DND-41 (cell line): ENCODE results near the gene AGAP1.

ENCODE experiments used
- ATAC-seq: fragments of 200-7000 bp; cut with Tn5 transposase; 3 replicates; pipeline ENCODE4 v1.9.1; 2021; ENCODE audit warnings: low read depth; ENCODE audit not compliant: insufficient read depth
- DNase-seq: peaks from one replicate; pipeline ENCODE4 v3.0.0-alpha.2; 2020
- H2AFZ ChIP-seq: 2 replicates; pipeline ENCODE4 v1.6.0; 2012; ENCODE audit warnings: low read depth, low read length
- H3K27ac ChIP-seq: 2 replicates; pipeline ENCODE4 v1.5.1; 2012; ENCODE audit warnings: low read length, inconsistent platforms
- H3K27me3 ChIP-seq: fragments of 200-600 bp; sonication (generic); 2 replicates; pipeline ENCODE4 v1.6.0; 2012; ENCODE audit warnings: low read length, mild to moderate bottlenecking, inconsistent platforms; ENCODE audit not compliant: insufficient read depth, poor library complexity
- H3K36me3 ChIP-seq: 2 replicates; pipeline ENCODE4 v1.5.1; 2012; ENCODE audit warnings: low read length, inconsistent platforms; ENCODE audit not compliant: insufficient read depth
- H3K4me1 ChIP-seq: 2 replicates; pipeline ENCODE4 v1.5.1; 2012; ENCODE audit warnings: mild to moderate bottlenecking, low read length; ENCODE audit not compliant: insufficient read depth
- H3K4me2 ChIP-seq: 2 replicates; pipeline ENCODE4 v1.6.0; 2012; ENCODE audit warnings: mild to moderate bottlenecking, moderate library complexity, low read length, inconsistent platforms; ENCODE audit not compliant: insufficient read depth
- H3K4me3 ChIP-seq, 2 experiments: fragments of 200-600 bp in 1 of 2; shearing (Covaris generic) in 1 of 2; 2 replicates each; pipeline ENCODE4 v1.5.1; 2012 to 2016; ENCODE audit warnings: inconsistent platforms in 2 of 2, low read length in 2 of 2, mild to moderate bottlenecking in 2 of 2, low read depth in 1 of 2, moderate library complexity in 1 of 2
- H3K79me2 ChIP-seq: 2 replicates; pipeline ENCODE4 v1.6.0; 2012; ENCODE audit warnings: low read length, inconsistent platforms; ENCODE audit not compliant: insufficient read depth
- H3K9ac ChIP-seq: 2 replicates; pipeline ENCODE4 v1.6.0; 2012; ENCODE audit warnings: low read depth, mild to moderate bottlenecking, inconsistent platforms, low read length, moderate library complexity
- H3K9me3 ChIP-seq: 2 replicates; pipeline ENCODE4 v1.5.1; 2012; ENCODE audit warnings: low read length, moderate library complexity, mild to moderate bottlenecking, inconsistent platforms; ENCODE audit not compliant: insufficient read depth, severe bottlenecking
- H4K20me1 ChIP-seq: 2 replicates; pipeline ENCODE4 v1.6.0; 2012; ENCODE audit warnings: low read length; ENCODE audit not compliant: insufficient read depth
- CTCF ChIP-seq: IDR thresholded peaks from 2 replicates; pipeline ENCODE4 v1.5.1; 2012; ENCODE audit warnings: borderline replicate concordance, low read length, moderate library complexity, mild to moderate bottlenecking; ENCODE audit not compliant: poor library complexity, severe bottlenecking; ENCODE audit errors: extremely low read depth
- EZH2 ChIP-seq: IDR thresholded peaks from 3 replicates; pipeline ENCODE4 v1.6.1; 2012; ENCODE audit warnings: borderline replicate concordance, low read depth, mild to moderate bottlenecking, moderate library complexity, low read length, inconsistent platforms; ENCODE audit not compliant: severe bottlenecking

Gene AGAP1

GRCh38 chr2:235852526-235852920, 358.7 kb downstream of the AGAP1 start:
- H3K27ac ChIP-seq: no peak overlapping the region
- no peaks in the 10 kb centered on the region for H3K79me2 ChIP-seq
- H3K9ac ChIP-seq: no peak overlapping the region
- H2AFZ ChIP-seq: no peak overlapping the region
- no peaks in the 10 kb centered on the region for H3K36me3 ChIP-seq
- H3K27me3 ChIP-seq: no peaks in the 10 kb centered on the region
- TF ChIP-seq CTCF: no peak
- TF ChIP-seq EZH2: no peak
- no peak for ATAC-seq
- H3K4me3 ChIP-seq: no peak overlapping the region
- no peaks in the 10 kb centered on the region for H3K4me1 ChIP-seq
- DNase-seq: no peak
- no peak overlapping the region for H3K4me2 ChIP-seq
- H3K9me3 ChIP-seq: no peaks in the 10 kb centered on the region
- peaks cover 14% of the 10 kb centered on the region; the same call in 1 of the 2 replicates for H4K20me1 ChIP-seq

- Histone ChIP-seq H3K36me3 (no peaks in the 10 kb centered on the region), H3K4me1 (no peaks in the 10 kb centered on the region), H4K20me1 (peaks cover 14% of the 10 kb centered on the region; the same call in 1 of the 2 replicates), H2AFZ (no peak overlapping the region), H3K4me2 (no peak overlapping the region), H3K27me3 (no peaks in the 10 kb centered on the region), H3K4me3 (no peak overlapping the region), H3K79me2 (no peaks in the 10 kb centered on the region), H3K27ac (no peak overlapping the region), H3K9ac (no peak overlapping the region), H3K9me3 (no peaks in the 10 kb centered on the region)
- no peak for TF ChIP-seq EZH2
- no peak for TF ChIP-seq CTCF
- DNase-seq: no peak
- ATAC-seq: no peak
These were observed 360.4 kb downstream of the AGAP1 start for GRCh38 chr2:235854276-235854675.

- DNase-seq (no peak), ATAC-seq (no peak)
- Histone ChIP-seq H4K20me1 (peaks cover 14% of the 10 kb centered on the region; the same call in 1 of the 2 replicates), H3K9ac (no peak overlapping the region), H3K9me3 (no peaks in the 10 kb centered on the region), H3K27ac (no peak overlapping the region), H3K79me2 (no peaks in the 10 kb centered on the region), H3K4me2 (no peak overlapping the region), H3K36me3 (no peaks in the 10 kb centered on the region), H3K4me3 (no peak overlapping the region), H3K4me1 (no peaks in the 10 kb centered on the region), H3K27me3 (no peaks in the 10 kb centered on the region), H2AFZ (no peak overlapping the region)
- TF ChIP-seq EZH2: no peak
- no peak for TF ChIP-seq CTCF
These were observed 361.2 kb downstream of the AGAP1 start for GRCh38 chr2:235855011-235855410.
